Left ventricle myocardium inferior (tissue), 1 donor: ENCODE measurements around the gene HS3ST5. TPM values are rescaled to one million over a fixed set of nuclear protein-coding genes. Genes with fewer than 3 reads are reported as not detected.

Source experiments
- DNase-seq: peaks from one replicate; pipeline ENCODE4 v3.0.0-alpha.2; 2020
- H3K27ac ChIP-seq: fragments of 200-600 bp; replicated peaks from 2 replicates; pipeline ENCODE4 v1.8.0; 2021
- H3K27me3 ChIP-seq: fragments of 200-600 bp; 2 replicates; pipeline ENCODE4 v1.8.0; 2021; ENCODE audit warnings: low read depth
- H3K36me3 ChIP-seq: fragments of 200-600 bp; 2 replicates; pipeline ENCODE4 v1.8.0; 2021
- H3K4me1 ChIP-seq: fragments of 200-600 bp; 2 replicates; pipeline ENCODE4 v1.8.0; 2021
- H3K4me3 ChIP-seq: fragments of 200-600 bp; 2 replicates; pipeline ENCODE4 v1.8.0; 2021; ENCODE audit warnings: mild to moderate bottlenecking, moderate library complexity
- H3K9me3 ChIP-seq: fragments of 200-600 bp; replicated peaks from 2 replicates; pipeline ENCODE4 v1.8.0; 2021
- intact Hi-C: fragments of 100-400 bp; cut with micrococcal nuclease; formaldehyde crosslinking; loops from one replicate; pipeline ENCODE4 v1.11.0; 2022
- total RNA-seq: library from RNA; stranded (reverse); fragmentation: NEBNext Ultra II Directional; extraction: Animal tissue kit (Norgen Biotek cat#: 25700); gene quantifications from one replicate; pipeline ENCODE4 v1.2.1, GENCODE V29; 2021
- TF ChIP-seq, protein P1 (sequence below): fragments of 200-600 bp; IDR thresholded peaks from 2 replicates; pipeline ENCODE4 v1.8.0; 2021; ENCODE audit warnings: antibody characterized with exemption, mild to moderate bottlenecking, borderline replicate concordance
- donor health status: DM: no; HTN: yes; CAD: no; lungs with severe emphysema.

The HS3ST5 gene
- total RNA-seq, 1 donor from 2014 or later, result not detected

DNA sequence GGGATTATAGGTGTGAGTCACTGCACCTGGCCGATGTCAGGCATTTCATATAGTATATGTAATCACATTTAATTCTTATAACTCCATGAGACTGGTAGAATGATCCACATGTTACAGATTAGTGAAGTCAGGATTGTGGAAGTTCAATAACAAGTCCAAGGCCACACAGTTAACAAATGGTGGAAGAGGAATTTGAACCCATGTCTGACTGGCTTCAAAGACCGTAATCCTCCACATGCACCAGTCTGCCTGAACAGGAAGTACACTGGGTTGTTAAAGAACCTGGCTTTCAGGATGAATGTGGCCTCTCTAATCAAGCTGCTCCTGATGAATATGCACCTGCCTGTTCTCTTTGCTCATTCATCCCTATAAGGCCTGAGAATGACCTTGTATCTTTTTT, 249.9 kb downstream of the HS3ST5 start:
- Histone ChIP-seq H3K4me3 (no peak overlapping the region), H3K27ac (no peak overlapping the region), H3K4me1 (no peaks in the 10 kb centered on the region), H3K9me3 (no peaks in the 10 kb centered on the region), H3K27me3 (no peaks in the 10 kb centered on the region), H3K36me3 (no peaks in the 10 kb centered on the region)
- intact Hi-C loops, result no loop called here
- TF ChIP-seq, protein P1, sequence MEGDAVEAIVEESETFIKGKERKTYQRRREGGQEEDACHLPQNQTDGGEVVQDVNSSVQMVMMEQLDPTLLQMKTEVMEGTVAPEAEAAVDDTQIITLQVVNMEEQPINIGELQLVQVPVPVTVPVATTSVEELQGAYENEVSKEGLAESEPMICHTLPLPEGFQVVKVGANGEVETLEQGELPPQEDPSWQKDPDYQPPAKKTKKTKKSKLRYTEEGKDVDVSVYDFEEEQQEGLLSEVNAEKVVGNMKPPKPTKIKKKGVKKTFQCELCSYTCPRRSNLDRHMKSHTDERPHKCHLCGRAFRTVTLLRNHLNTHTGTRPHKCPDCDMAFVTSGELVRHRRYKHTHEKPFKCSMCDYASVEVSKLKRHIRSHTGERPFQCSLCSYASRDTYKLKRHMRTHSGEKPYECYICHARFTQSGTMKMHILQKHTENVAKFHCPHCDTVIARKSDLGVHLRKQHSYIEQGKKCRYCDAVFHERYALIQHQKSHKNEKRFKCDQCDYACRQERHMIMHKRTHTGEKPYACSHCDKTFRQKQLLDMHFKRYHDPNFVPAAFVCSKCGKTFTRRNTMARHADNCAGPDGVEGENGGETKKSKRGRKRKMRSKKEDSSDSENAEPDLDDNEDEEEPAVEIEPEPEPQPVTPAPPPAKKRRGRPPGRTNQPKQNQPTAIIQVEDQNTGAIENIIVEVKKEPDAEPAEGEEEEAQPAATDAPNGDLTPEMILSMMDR, result no peak
- no peak for DNase-seq

DNA sequence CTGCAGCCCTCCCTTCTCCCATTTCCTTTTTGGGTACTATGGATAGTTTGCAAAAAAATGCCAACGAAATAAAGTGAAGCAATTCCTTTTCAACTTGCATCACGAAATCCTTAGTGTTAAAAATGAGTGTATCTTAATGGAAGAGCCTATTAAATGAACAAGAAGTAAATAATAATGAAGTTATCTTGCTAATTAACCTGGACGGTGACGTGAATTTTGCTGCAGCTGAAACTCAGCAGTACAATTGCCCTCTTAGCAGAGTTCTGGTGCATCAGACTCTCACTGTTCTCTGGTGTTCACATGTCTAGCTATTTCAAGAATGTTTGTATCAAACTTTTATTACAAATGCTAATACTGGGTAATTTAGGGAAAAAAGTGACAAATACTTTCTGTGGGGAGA, 252.2 kb downstream of the HS3ST5 start:
- intact Hi-C loops, result no loop called here
- DNase-seq, result no peak
- no peaks in the 10 kb centered on the region for H3K9me3 ChIP-seq
- H3K27me3 ChIP-seq, result peaks cover 10% of the 10 kb centered on the region
- no peak overlapping the region for H3K4me3 ChIP-seq
- TF ChIP-seq, protein P1, result no peak
- no peaks in the 10 kb centered on the region for H3K4me1 ChIP-seq
- no peak overlapping the region for H3K27ac ChIP-seq
- no peaks in the 10 kb centered on the region for H3K36me3 ChIP-seq

DNA sequence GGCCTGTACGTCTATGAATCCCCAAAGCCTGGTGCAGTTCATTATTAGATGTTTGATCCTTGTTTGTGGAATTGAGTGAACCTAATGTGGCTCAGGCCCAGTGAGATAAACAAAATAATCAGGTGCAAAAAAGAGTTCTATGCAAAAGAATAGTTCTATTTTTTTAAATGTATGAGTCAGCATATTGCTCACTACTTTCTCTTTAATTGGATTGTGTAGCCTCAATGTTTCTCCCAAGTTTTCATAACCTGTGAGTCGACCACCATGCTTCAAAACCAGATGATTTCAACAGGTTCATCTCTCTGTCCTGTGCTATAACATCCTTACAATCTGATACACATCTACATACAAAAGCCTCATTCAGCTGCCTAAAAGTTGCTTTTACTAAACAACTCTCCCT, 255.3 kb downstream of the HS3ST5 start:
- TF ChIP-seq, protein P1, result no peak
- Histone ChIP-seq H3K27ac (no peak overlapping the region), H3K36me3 (no peaks in the 10 kb centered on the region), H3K27me3 (peaks cover 10% of the 10 kb centered on the region), H3K4me1 (no peaks in the 10 kb centered on the region), H3K4me3 (no peak overlapping the region), H3K9me3 (no peaks in the 10 kb centered on the region)
- intact Hi-C loops, result no loop called here
- DNase-seq, result no peak

DNA sequence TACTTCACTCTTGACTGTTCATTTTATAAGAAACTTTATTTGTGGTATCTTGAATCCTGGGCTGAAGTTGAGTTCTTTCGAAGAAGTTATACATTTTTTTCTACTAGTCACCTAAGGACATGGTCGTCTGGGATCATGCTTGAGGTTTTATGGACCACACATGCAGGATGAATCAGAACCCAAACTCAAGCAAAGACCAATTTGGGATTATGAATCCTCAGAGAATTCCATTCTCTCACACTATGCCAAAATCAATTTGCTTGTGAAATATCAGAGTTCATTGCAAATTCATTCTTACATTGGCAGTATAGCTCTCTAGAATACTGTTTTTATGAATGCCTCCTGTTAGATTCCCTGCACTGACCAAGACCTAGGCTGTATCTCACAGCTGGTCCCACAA, 257.6 kb downstream of the HS3ST5 start:
- TF ChIP-seq, protein P1, result no peak
- Histone ChIP-seq H3K4me1 (no peaks in the 10 kb centered on the region), H3K9me3 (peaks cover 6% of the 10 kb centered on the region), H3K27me3 (peaks cover 10% of the 10 kb centered on the region), H3K36me3 (no peaks in the 10 kb centered on the region), H3K4me3 (no peak overlapping the region), H3K27ac (no peak overlapping the region)
- intact Hi-C loops, result no loop called here
- no peak for DNase-seq

DNA sequence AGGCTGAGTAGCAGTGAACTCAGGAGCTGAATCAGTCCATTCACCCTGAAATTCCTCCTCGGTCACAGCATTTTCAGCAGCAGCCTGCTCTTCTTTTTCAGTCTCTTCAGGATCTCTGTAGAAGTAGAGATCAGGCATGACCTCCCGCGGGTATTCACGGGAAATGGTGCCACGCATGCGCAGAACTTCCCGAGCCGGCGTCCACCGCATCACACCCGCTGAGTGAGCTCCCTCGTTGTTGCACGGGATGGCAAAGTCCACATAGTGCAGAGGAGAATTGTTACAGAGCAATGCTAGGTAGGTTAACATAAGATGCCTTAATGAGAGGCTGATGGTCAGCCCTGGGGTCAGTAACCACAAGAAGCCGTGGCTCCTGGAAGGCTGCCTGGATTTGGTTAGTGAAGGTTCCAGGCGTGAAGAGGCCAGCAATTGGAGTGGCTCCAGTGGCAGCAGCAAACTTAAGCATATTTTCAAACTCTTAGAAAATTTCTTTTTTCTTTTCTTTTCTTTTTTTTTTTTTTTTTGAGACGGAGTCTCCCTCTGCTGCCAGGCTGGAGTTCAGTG, 258.4 kb downstream of the HS3ST5 start:
- Histone ChIP-seq H3K27ac (no peak overlapping the region), H3K4me1 (no peaks in the 10 kb centered on the region), H3K4me3 (no peak overlapping the region), H3K27me3 (peaks cover 10% of the 10 kb centered on the region), H3K36me3 (no peaks in the 10 kb centered on the region), H3K9me3 (peaks cover 7% of the 10 kb centered on the region)
- intact Hi-C loops, result no loop called here
- TF ChIP-seq, protein P1, result no peak
- no peak for DNase-seq
